Neutrophil (primary cell): ENCODE data around the gene OPA1.

Experiments
- H3K27ac ChIP-seq: fragments of 200-600 bp; sonication (generic); 2 replicates; pipeline ENCODE4 v1.5.1; 2016; ENCODE audit warnings: mild to moderate bottlenecking, moderate library complexity
- H3K27me3 ChIP-seq: fragments of 200-600 bp; sonication (generic); 2 replicates; pipeline ENCODE4 v1.6.0; 2016; ENCODE audit warnings: mild to moderate bottlenecking
- H3K36me3 ChIP-seq: fragments of 200-600 bp; sonication (generic); 2 replicates; pipeline ENCODE4 v1.5.1; 2017
- H3K4me1 ChIP-seq, 2 experiments: fragments of 200-600 bp in 1 of 2; sonication (generic) in 1 of 2; 1 replicate in 1 of 2; 2 replicates in 1 of 2; pipeline versions ENCODE4 v1.5.1 to v1.6.1; 2013 to 2016; ENCODE audit warnings: low read depth in 1 of 2, low read length in 1 of 2, mild to moderate bottlenecking in 1 of 2, moderate library complexity in 1 of 2; ENCODE audit not compliant: control insufficient read depth in 1 of 2, insufficient read depth in 1 of 2
- H3K4me3 ChIP-seq, 2 experiments: fragments of 200-600 bp in 1 of 2; sonication (generic) in 1 of 2; 1 replicate in 1 of 2; 2 replicates in 1 of 2; pipeline ENCODE4 v1.5.1; 2013 to 2016; ENCODE audit warnings: low read depth in 1 of 2, low read length in 1 of 2, mild to moderate bottlenecking in 1 of 2, moderate library complexity in 1 of 2
- H3K9me3 ChIP-seq: fragments of 200-600 bp; sonication (generic); 2 replicates; pipeline ENCODE4 v1.5.1; 2016
- CTCF ChIP-seq: fragments of 200-600 bp; sonication (generic); IDR thresholded peaks from 2 replicates; pipeline ENCODE4 v1.5.1; 2016; ENCODE audit warnings: antibody characterized with exemption

OPA1 gene

GRCh38 chr3:193560870-193561269 lies 32.1 kb upstream of the OPA1 start:
- TF ChIP-seq CTCF = no peak
- Histone ChIP-seq H3K27ac (no peak overlapping the region), H3K27me3 (no peaks in the 10 kb centered on the region), H3K4me1 (no peaks in the 10 kb centered on the region), H3K36me3 (no peaks in the 10 kb centered on the region), H3K9me3 (no peaks in the 10 kb centered on the region), H3K4me3 (no peak overlapping the region)

- no peaks in the 10 kb centered on the region for H3K4me1 ChIP-seq
- H3K4me3 ChIP-seq = no peak overlapping the region
- no peak for TF ChIP-seq CTCF
- peaks cover 6% of the 10 kb centered on the region for H3K27me3 ChIP-seq
- no peaks in the 10 kb centered on the region for H3K36me3 ChIP-seq
- no peak overlapping the region for H3K27ac ChIP-seq
- H3K9me3 ChIP-seq = no peaks in the 10 kb centered on the region
These were observed 29.6 kb upstream of the OPA1 start for GRCh38 chr3:193563426-193563825.

DNA sequence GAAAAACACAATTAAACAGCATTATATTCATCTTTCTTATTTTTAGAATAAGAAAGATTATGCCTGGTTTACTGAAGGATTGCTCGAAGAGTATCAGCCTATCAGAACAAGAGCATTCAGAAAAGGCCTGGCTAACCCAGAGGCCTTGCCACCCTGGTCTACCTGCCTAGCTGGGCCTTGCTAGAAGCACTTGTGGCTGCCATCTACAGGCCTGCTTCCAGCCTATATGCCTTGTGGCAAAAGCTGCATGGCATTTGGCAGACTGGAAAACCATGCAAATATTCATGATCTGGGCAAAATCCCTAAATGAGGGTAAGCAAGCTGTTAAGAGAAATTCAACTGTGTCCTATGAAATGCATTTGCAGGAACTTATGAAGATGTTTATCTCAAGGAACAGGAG lies 29.0 kb upstream of the OPA1 start:
- Histone ChIP-seq H3K27ac (no peak overlapping the region), H3K27me3 (peaks cover 11% of the 10 kb centered on the region), H3K4me1 (no peaks in the 10 kb centered on the region), H3K36me3 (no peaks in the 10 kb centered on the region), H3K4me3 (no peak overlapping the region), H3K9me3 (no peaks in the 10 kb centered on the region)
- TF ChIP-seq CTCF = no peak

GRCh38 chr3:193569119-193569518 lies 23.9 kb upstream of the OPA1 start:
- H3K36me3 ChIP-seq = no peaks in the 10 kb centered on the region
- no peak overlapping the region for H3K27ac ChIP-seq
- H3K4me1 ChIP-seq = peaks cover 5 to 6% of the 10 kb centered on the region in 2 experiments
- TF ChIP-seq CTCF = no peak
- peaks cover 13% of the 10 kb centered on the region for H3K27me3 ChIP-seq
- no peak overlapping the region for H3K4me3 ChIP-seq
- no peaks in the 10 kb centered on the region for H3K9me3 ChIP-seq

DNA sequence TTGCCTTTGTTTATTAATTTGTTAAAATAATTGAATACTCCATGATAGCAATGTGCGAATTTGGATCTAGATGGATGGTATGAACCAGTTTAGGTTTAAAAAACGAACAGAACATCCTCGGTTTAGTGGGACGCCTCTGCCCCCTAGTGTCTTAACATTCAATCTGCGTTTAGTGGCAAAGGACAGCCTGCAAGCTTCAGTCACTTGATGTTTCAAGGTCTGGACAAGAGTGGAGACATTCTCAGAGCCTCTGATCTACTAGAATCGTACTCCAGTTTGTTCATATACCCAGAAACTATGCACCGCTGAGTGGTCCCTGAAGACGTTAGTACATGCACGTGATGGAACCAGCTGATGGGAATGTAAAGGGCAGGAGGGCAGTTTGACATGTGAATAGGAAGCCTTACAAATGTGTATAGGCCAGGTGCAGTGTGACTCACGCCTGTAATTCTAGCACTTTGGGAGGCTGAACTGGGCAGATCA lies 20.5 kb upstream of the OPA1 start:
- H3K4me1 ChIP-seq = peaks cover 5 to 6% of the 10 kb centered on the region in 2 experiments
- no peak overlapping the region for H3K4me3 ChIP-seq
- H3K27me3 ChIP-seq = peaks cover 13% of the 10 kb centered on the region
- no peak for TF ChIP-seq CTCF
- no peaks in the 10 kb centered on the region for H3K9me3 ChIP-seq
- H3K36me3 ChIP-seq = no peaks in the 10 kb centered on the region
- H3K27ac ChIP-seq = no peak overlapping the region
